Endothelial cell (in vitro differentiated cells): Measurements from ENCODE around the gene HMCN2. TPM values are rescaled to one million over a fixed set of nuclear protein-coding genes. Genes with fewer than 3 reads are reported as not detected.

Source experiments
- DNase-seq: peaks from one replicate; pipeline ENCODE4 v3.0.0; 2021; ENCODE audit warnings: low spot score
- H3K27ac Mint-ChIP-seq: one replicate; pipeline ENCODE4 v1.8.0; 2021; ENCODE audit warnings: mixed read lengths, inconsistent platforms; ENCODE audit not compliant: unreplicated experiment
- H3K27me3 Mint-ChIP-seq: one replicate; pipeline ENCODE4 v1.8.0; 2021; ENCODE audit warnings: mild to moderate bottlenecking, moderate library complexity, mixed read lengths, inconsistent platforms; ENCODE audit not compliant: unreplicated experiment
- H3K36me3 Mint-ChIP-seq: one replicate; pipeline ENCODE4 v1.8.0; 2021; ENCODE audit warnings: mild to moderate bottlenecking, low read depth, mixed read lengths, inconsistent platforms; ENCODE audit not compliant: unreplicated experiment
- H3K4me1 Mint-ChIP-seq: one replicate; pipeline ENCODE4 v1.8.0; 2021; ENCODE audit warnings: mild to moderate bottlenecking, mixed read lengths, inconsistent platforms; ENCODE audit not compliant: unreplicated experiment
- H3K4me3 Mint-ChIP-seq: one replicate; pipeline ENCODE4 v1.8.0; 2021; ENCODE audit warnings: mild to moderate bottlenecking, mixed read lengths, inconsistent platforms; ENCODE audit not compliant: unreplicated experiment
- H3K9me3 Mint-ChIP-seq: one replicate; pipeline ENCODE4 v1.8.0; 2021; ENCODE audit warnings: mixed read lengths, inconsistent platforms; ENCODE audit not compliant: unreplicated experiment
- CTCF ChIP-seq: fragments of 200-600 bp; sonication (generic); IDR thresholded peaks from one replicate; pipeline ENCODE4 v1.5.0; 2021; ENCODE audit warnings: antibody characterized with exemption; ENCODE audit not compliant: unreplicated experiment
- total RNA-seq: library from RNA; stranded (reverse); fragmentation: NEBNext Ultra II Directional; extraction: Animal tissue kit (Norgen Biotek cat#: 25700); gene quantifications from one replicate; pipeline ENCODE4 v1.2.1, GENCODE V29; 2021; ENCODE audit not compliant: unreplicated experiment

Gene HMCN2
- total RNA-seq, 1 donor from 2014 or later: 29.6 TPM

GRCh38 chr9:130430734-130431535 is 165.4 kb downstream of the HMCN2 start:
- no peak for DNase-seq
- H3K27me3 Mint-ChIP-seq: peaks cover 15% of the 10 kb centered on the region
- H3K9me3 Mint-ChIP-seq: no peaks in the 10 kb centered on the region
- no peak overlapping the region for H3K27ac Mint-ChIP-seq
- H3K4me3 Mint-ChIP-seq: no peak overlapping the region
- no peak for TF ChIP-seq CTCF
- H3K36me3 Mint-ChIP-seq: peaks cover 4% of the 10 kb centered on the region
- H3K4me1 Mint-ChIP-seq: peaks cover 4% of the 10 kb centered on the region

GRCh38 chr9:130431536-130432303 is 166.2 kb downstream of the HMCN2 start:
- DNase-seq: no peak
- Mint-ChIP-seq H3K27ac (no peak overlapping the region), H3K9me3 (no peaks in the 10 kb centered on the region), H3K36me3 (peaks cover 4% of the 10 kb centered on the region), H3K27me3 (peaks cover 13% of the 10 kb centered on the region), H3K4me1 (peaks cover 2% of the 10 kb centered on the region), H3K4me3 (no peak overlapping the region)
- no peak for TF ChIP-seq CTCF

GRCh38 chr9:130432362-130432761 is 166.8 kb downstream of the HMCN2 start:
- Mint-ChIP-seq H3K4me3 (no peak overlapping the region), H3K9me3 (no peaks in the 10 kb centered on the region), H3K36me3 (peaks cover 4% of the 10 kb centered on the region), H3K4me1 (no peaks in the 10 kb centered on the region), H3K27me3 (peaks cover 12% of the 10 kb centered on the region), H3K27ac (no peak overlapping the region)
- no peak for TF ChIP-seq CTCF
- no peak for DNase-seq

- TF ChIP-seq CTCF: no peak
- Mint-ChIP-seq H3K27me3 (peaks cover 9% of the 10 kb centered on the region), H3K4me3 (no peak overlapping the region), H3K27ac (no peak overlapping the region), H3K36me3 (peaks cover 4% of the 10 kb centered on the region), H3K4me1 (no peaks in the 10 kb centered on the region), H3K9me3 (no peaks in the 10 kb centered on the region)
- no peak for DNase-seq
Observed at GRCh38 chr9:130432796-130433167, 167.2 kb downstream of the HMCN2 start.
